HG02571 (cell line): ENCODE data around the gene PDCD1LG2.
"Not testable (repeated sequence)": the region's sequence is repeated elsewhere in the genome, so short reads cannot be mapped to it uniquely, and the experiment has no call there.

Experiments used
- ATAC-seq: cut with Tn5 transposase; IDR thresholded peaks from one replicate; pipeline ENCODE4 v1.9.1; 2021; ENCODE audit warnings: mild to moderate bottlenecking, moderate library complexity; ENCODE audit not compliant: unreplicated experiment

The PDCD1LG2 gene

GRCh38 chr9:5493679-5494511 is 16.4 kb upstream of the PDCD1LG2 start:
- ATAC-seq = peak; percentile 88

GRCh38 chr9:5494765-5495164 is 15.6 kb upstream of the PDCD1LG2 start:
- not testable (repeated sequence) for ATAC-seq

DNA sequence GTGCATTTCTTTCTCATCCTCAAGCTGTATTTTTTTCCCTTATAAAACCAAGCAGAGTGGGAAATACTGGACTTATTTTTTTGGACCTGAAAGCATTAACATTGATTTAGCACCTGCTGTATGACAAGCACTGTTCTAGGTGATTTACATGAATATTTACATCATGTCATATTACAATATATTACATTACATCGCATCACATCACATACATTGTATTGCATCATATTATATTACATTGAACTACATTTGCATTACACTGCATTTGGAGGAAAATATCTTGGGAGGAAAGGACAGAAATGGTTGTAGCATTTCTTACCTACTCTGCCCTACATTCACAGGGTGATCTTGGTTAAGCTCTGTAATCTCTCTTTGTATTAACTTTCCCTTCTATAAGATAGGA is 11.2 kb upstream of the PDCD1LG2 start:
- no peak for ATAC-seq

GRCh38 chr9:5499889-5500398 is 10.4 kb upstream of the PDCD1LG2 start:
- ATAC-seq = no peak

- ATAC-seq = no peak
Observed at GRCh38 chr9:5500441-5501235, 9.7 kb upstream of the PDCD1LG2 start.

- ATAC-seq = no peak
Observed at GRCh38 chr9:5502553-5502952, 7.8 kb upstream of the PDCD1LG2 start.

DNA sequence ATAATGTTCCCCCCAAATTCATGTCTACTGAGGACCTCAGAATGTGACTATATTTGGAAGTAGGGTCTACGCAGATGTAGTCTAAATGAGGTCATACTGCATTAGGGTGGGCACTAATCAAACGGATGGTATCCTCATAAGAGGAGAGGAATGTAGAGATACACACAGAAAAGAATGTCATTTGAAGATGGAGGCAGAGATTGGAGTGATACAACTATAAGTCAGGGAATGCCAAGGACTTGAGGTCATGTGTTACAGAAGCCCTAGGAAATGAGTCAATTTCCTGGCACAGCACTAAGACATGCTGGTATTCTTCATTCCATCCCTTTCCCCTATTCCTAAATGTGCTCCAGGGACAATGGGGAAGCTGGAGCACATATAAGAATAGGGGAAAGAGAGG is 758 bp upstream of the PDCD1LG2 start:
- ATAC-seq = no peak

GRCh38 chr9:5510989-5511388 is 658 bp downstream of the PDCD1LG2 start:
- no peak for ATAC-seq

DNA sequence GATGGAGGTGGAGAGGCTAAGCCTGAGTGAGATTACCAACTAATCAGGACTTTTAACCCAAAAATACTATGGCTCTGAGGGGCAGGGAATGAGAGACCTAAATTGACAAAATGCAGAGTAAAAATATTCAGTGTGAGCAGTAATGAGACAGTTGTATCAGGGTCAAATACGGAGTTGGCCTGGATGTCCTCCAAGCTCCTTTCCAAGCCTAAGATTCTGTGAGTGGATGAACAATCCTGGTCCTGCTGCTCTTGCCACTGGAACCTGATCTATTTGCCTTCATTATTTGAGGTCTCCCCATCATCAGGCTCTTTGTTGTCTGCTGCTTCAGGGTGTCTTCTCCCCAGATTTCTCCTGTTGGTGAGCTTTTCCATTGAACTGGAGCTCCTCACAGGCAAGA is 1.1 kb downstream of the PDCD1LG2 start:
- no peak for ATAC-seq

GRCh38 chr9:5511935-5512580 is 1.7 kb downstream of the PDCD1LG2 start:
- no peak for ATAC-seq

GRCh38 chr9:5512658-5513452 is 2.5 kb downstream of the PDCD1LG2 start:
- no peak for ATAC-seq

DNA sequence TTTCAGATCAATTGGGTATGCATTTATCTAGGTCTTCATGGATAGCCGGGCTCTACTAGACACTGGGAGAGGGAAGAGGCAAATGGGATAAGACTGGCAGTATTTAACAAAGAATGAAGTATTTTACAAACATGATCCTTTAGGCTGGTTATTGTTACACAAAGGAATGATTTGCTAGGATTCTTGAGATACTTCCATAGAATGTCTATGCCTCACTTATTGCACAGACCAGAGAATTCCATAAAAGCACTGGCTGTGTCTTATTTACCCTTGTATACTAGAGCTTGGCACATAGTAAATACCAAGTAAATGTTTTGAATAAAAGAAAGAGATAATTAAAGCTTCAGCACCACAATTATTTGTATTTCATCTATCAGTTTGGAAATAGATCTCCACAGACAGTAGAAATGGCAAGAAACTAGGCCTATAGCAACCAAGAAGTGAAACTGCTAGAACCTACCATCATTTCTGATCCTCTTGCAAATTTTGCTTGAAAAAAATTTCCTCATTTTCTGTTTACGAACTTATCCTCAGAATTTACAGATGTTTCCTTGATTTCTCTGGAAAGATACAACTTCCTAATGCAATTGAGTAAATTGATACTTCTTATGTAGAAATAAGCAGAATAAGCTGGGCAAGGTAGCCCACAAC is 3.8 kb downstream of the PDCD1LG2 start:
- ATAC-seq = no peak

DNA sequence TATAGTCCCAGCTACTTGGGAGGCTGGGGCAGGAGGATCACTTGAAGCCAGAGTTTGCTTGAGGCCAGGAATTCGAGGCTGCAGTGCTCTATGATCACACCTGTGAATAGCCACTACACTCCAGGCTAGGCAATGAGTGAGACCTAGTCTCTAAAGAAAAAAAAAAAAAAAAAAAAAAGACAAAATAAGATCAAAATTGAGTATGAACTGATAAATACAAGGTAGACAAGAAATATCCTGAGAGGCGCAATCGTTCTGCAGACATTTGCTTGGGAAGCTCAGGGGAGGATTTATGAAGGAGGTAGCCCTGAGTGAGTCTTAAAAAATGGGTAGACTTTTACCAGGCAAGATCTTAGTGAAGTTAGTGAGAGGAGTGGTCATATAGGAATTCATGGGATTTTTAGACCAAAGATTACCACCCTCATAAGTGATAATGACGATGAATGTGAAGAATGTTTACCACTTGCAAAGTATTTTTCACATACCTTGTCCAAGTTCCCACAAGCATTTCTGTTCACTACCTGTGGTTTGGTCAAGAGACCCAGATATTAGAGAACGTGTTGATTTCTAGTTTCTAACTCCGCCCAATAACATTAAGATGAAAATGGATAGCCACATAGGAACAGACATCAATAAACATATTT is 4.4 kb downstream of the PDCD1LG2 start:
- no peak for ATAC-seq

- no peak for ATAC-seq
Observed at GRCh38 chr9:5515261-5515650, 4.9 kb downstream of the PDCD1LG2 start.

GRCh38 chr9:5516453-5517220 is 6.3 kb downstream of the PDCD1LG2 start:
- no peak for ATAC-seq

GRCh38 chr9:5518171-5518936 is 8.0 kb downstream of the PDCD1LG2 start:
- no peak for ATAC-seq

DNA sequence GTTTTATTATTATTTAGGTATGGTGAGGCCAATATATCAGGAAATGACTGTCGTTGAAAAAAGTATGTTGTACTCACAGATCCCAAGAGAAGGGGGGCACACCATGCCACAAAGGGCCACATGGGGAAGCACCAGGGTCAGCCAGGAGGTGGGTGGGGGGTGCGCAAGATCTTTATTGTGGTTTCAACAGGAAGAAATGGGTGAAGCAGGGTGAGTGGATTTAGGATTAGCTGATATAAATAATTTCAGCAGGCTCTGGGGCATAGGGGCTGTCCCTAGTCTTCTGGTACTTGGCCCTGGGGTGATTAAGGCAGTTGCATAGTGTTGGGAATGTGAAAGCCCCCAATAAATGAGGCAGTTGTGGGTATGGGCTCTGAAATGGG is 8.6 kb downstream of the PDCD1LG2 start:
- no peak for ATAC-seq

DNA sequence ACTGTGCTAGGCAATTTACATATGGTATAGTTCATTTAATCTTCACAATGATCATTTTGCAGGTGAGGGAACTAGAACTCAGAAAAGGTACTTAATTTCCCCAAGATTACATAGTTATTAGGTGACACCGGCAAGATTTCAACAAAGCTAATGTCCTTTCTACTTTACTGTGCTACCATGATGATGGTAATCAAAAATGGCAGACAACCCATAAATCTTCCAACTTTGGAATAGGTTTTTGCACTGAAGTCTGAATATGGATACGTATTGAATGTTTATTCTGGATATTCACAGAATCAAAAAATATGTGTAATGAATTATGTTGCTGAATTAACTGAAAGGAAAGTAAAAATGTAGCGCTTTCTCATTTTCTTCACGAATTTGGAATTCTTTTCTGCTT is 13.8 kb downstream of the PDCD1LG2 start:
- no peak for ATAC-seq
